Superior temporal gyrus (tissue), 1 donor: ENCODE results near the gene SCAMP3.
"Not testable (repeated sequence)": the region's sequence is repeated elsewhere in the genome, so short reads cannot be mapped to it uniquely, and the experiment has no call there.

Experiments used
- DNase-seq: peaks from one replicate; pipeline ENCODE4 v3.0.0-alpha.2; 2016; ENCODE audit errors: extremely low spot score

Gene SCAMP3

GRCh38 chr1:155254714-155255242, 7.4 kb downstream of the SCAMP3 start:
- no peak for DNase-seq

DNA sequence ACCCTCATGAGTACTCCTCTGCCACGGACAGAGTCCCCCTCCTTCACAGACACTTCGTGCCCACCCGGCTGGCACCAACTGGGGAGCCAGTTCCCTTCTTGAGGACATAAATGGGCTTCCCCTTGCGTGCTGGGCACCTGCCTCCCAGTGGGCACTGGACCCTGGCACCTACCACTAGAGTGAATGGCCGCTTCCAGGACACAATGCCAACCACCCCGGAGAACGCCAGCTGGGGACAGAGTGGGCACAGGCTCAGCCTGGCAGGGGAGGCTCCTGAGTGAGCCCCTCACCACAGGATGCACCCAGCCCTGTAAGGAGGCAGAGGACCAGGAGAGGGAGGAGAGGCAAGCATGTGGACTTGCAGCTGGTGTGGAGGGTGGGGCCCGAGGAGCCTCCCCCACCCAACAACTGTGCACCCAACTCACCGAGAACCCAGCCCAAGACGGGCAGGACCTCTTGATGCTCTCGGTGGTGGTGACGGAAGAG, 7.9 kb downstream of the SCAMP3 start:
- no peak for DNase-seq

DNA sequence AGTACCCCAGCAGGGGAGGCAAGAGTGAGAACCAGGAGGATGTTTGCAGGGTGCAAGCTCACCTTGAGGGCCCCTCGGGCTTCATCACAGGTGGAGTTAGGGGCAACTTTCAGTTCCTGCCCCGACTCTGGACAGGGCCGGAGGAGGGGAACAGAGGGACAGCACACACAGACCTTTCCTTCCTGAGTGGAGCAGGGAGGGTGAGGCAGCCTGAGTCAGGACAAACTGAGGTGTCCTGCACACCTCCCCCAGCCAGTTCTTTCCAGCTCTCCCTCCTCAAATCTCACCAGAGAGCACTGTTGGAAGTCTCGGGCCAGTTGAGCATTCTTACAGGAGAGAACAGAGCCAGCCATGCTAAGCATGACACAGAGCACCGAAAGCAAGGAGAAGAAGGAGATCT, 8.4 kb downstream of the SCAMP3 start:
- DNase-seq: no peak

DNA sequence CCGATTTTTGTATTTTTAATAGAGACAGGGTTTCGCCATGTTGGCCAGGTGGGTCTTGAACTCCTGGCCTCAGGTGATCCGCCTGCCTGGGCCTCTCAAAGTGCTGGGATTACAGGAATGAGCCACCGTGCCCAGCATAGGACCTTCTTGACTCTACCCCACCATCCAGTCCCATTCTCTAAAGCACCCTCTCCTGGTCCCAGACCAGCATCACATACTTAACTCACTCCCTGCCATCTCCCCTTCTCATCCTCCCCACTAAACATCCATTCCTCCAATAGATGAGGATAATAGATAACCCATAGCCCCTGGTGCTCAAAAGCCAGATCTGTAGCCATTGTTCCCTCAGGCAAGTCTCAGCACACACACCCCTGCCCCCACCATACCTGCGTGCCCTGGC, 9.0 kb downstream of the SCAMP3 start:
- no peak for DNase-seq

DNA sequence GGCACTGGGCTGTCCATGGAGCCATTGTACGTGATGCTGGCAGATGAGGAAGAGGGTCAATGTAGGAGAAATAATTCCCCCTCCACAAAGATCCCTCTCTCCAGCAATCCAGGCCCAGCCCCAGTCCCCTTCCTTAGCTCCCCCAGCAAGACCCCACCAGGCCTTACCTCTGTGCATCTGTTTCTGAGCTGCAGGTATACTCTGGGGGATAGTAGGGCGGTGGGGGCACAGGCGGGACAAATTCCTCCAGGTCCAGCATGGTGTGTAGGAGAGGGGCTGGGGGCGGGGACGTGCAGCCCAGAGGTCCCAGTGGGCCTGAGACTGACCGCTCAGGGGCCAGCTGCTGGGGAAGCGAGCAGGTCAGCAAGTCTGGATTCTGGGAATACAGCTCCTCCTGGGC, 10.6 kb downstream of the SCAMP3 start:
- no peak for DNase-seq

- DNase-seq: peak; percentile 96
Observed at GRCh38 chr1:155250633-155251449, 11.3 kb downstream of the SCAMP3 start.

DNA sequence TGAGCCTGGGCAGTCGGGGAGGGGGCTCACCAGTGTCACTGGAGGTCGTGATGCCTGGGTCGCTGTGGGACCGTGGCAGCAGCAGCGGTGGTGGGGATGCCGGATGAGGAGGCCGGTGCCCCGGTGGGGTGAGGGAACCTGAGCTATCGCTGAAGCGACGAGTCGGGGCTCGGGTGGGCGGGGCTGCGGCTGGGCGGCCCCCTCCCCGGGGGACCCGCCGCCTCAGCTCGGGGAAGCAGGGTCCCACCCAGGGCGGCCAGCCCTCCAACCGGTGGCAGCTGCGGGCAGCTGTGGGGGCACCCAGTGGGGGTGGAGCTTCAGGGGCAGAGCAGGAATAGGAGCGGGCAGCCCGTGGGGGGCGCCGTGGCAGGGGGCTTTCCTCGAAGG, 11.9 kb downstream of the SCAMP3 start:
- DNase-seq: no peak

DNA sequence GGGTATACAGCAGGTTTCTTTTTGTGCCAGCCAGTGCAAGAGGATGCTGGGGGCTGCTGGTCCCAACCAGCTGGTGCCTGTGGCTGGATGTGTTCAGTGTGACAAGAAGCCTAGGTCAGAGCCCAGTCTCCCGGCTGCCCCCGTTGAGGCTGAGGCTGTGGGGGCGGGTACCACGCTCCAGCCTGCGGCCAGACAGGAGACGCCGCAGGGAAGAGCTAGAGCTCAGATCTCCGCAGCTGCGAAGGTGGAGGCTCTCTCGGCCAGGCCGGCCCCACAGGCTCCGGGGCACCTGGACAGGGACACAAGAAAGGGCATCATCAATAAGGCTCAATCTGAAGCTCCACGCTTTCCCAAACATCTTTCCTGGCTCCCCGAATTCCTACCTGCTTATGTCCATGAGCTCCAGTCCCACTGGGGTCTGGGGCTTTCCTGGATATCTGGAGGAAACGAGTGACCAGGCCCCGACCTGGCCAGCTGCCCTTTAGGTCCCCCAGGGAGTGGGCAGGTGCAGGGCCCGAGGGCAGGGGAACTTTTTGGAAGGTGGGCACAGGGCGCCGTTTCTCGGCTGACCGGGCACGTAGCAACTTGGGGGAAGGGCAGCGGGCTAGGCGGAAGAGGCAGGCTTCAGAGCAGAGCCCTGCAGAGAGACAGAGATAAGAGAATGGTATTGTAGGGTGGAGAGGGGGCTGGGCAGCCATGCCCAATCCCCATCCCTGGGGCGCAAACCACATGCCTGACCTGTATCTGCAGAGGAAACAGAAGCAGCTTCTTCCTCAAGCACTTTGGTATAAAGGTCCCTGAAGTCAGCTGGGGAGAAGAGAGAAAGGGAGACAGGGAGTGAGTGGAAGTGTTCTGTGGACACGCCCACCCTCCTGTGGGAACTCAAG, 14.2 kb downstream of the SCAMP3 start:
- no peak for DNase-seq

DNA sequence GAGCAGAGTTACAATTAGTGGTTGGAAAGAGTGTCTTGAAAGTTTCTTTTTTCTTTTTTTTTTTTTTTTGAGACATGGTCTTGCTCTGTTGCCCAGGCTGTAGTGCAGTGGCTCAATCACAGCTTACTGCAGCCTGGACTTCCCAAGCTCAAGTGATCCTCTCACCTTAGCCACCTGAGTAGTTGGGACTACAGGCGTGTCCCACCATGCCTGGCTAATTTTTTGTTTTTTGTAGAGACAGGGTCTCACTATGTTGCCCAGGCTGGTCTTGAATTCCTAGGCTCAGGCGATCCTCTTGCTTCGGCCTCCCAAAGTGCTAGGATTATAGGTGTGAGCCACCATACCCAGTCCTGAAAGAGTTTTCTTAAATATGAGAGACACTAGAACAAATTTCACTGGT, 15.4 kb downstream of the SCAMP3 start:
- not testable (repeated sequence) for DNase-seq

DNA sequence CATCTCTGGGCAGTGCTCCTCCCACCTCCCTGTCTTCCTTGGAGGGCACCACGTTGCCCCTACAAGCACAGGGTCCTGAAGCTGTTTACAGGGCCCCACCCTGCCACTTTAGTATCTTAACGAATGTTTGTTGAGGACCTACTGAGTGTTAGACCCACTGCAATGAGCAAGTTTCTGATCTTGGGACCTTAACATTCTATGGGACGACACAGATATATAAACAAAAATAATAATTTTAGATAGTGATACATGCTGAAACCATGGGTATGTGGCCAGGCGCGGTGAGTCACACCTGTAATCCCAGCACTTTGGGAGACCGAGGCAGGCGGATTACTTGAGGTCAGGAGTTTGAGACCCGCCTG, 17.0 kb downstream of the SCAMP3 start:
- no peak for DNase-seq

DNA sequence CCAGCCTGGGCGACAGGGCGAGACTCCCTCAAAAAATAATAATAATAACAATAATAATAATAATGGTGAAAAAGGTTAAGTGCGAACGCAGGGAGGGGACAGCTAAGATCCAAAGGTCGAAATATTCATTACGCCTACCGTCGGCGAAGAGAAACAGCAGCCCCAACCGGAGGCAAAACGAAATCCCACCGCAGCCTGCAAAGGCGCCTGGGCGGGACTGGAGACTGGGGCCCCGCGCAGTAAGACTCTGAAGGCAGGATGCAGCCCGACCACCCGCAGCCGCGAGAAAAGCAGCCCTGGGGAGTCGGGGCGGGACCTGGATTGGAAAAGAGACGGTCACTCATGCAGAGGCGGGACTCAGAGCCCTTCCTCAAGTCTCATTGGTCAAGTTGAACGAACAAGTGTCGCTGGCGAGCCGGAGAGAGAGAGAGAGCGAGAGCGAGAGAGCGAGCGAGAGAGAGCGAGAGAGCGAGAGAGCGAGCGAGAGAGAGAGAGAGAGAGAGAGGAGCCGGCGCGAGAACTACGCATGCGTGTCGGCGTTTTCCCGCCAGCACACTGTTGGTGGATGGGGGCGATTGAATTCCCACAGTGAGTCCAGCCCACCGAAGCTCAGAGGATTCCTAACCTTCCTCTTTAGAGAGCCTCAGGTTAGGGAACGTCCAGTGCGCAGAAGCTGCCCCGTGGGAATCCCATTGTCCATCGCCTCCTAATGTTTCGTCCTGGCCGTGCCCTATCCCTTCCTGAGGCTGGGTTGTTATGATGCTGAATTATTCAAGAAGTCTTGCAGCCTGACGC, 17.6 kb downstream of the SCAMP3 start:
- DNase-seq: peak; percentile 99

DNA sequence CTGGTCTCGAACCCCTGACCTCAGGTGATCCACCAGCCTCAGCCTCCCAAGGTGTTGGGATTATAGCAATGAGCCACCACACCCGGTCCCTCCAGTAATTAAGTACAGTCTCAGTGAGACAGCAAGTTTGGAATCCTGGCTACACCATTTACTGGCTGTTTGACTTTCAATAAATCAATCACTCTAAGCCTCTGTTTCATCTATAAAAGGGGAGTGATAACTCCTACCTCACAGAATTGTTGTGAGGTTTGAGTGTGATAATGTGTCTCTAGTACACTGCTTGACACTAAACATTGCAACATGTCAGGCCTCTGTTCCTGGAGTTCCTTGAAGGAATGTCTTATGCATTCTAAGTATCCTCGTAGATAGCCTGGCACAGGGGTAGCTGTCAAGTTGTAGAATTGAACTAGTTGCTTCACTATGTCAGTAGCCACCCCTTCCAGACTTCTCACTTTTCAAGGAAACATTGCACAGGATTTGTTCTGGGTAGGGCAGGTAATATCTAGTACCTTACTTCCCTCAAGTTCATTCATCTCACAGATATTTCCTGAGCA, 19.3 kb downstream of the SCAMP3 start:
- peak; percentile 38 for DNase-seq

DNA sequence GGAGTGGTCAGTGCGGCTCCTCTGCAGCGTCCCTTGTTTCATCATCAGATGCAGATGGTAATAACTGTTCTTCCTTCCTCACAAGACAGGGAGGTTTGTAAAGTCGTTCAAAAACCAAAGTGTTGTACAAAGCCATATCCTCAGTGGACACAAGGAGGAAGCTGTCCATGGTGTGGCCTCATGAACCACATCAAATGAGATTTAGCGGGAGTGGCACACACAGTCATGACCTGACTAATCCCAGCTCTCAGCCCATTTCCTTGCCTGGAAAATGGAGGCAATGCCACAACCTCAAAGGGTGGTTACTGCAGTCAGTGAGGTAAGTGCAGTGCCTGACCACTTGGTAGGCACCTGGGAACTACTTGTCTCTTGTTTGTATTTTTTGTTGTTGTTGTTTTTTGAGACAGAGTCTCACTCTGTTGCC, 20.3 kb downstream of the SCAMP3 start:
- no peak for DNase-seq

- peak; percentile 98 for DNase-seq
Observed at GRCh38 chr1:155241069-155241679, 21.0 kb downstream of the SCAMP3 start.

DNA sequence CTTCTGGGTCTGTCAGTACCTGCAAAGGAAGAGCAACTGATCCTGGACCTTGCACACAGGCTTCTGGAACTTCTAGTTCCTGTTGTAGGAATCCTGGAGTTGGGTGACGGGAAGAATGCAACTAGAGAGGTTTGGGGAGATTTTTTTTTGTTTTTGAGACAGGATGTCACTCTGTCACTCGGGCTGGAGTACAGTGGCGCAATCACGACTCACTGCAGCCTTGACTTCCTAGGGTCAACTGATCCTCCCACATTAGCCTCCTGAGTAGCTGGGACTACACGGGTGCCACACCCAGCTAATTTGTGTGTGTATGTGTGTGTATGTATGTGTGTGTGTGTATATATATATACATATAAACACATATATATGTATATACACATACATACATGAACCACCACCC, 25.7 kb downstream of the SCAMP3 start:
- no peak for DNase-seq

DNA sequence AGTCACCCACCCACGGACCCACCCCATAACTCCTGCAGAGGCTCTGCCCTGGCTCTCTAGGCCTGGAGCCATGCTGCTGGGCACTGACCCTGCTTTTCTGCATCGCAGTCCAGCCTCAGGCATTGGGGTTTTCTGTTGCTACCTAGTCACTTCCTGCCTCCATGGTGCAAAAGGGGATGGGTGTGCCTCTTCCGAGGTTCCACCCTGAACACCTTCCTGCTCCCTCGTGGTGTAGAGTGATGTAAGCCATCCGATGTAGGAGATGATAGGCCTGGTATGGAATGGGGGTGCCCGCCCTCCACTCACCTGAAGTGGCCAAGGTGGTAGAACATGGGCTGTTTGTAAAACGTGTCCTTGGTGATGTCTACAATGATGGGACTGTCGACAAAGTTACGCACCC, 26.8 kb downstream of the SCAMP3 start:
- DNase-seq: not testable (repeated sequence)

- DNase-seq: not testable (repeated sequence)
Observed at GRCh38 chr1:155233502-155233901, 28.7 kb downstream of the SCAMP3 start.

DNA sequence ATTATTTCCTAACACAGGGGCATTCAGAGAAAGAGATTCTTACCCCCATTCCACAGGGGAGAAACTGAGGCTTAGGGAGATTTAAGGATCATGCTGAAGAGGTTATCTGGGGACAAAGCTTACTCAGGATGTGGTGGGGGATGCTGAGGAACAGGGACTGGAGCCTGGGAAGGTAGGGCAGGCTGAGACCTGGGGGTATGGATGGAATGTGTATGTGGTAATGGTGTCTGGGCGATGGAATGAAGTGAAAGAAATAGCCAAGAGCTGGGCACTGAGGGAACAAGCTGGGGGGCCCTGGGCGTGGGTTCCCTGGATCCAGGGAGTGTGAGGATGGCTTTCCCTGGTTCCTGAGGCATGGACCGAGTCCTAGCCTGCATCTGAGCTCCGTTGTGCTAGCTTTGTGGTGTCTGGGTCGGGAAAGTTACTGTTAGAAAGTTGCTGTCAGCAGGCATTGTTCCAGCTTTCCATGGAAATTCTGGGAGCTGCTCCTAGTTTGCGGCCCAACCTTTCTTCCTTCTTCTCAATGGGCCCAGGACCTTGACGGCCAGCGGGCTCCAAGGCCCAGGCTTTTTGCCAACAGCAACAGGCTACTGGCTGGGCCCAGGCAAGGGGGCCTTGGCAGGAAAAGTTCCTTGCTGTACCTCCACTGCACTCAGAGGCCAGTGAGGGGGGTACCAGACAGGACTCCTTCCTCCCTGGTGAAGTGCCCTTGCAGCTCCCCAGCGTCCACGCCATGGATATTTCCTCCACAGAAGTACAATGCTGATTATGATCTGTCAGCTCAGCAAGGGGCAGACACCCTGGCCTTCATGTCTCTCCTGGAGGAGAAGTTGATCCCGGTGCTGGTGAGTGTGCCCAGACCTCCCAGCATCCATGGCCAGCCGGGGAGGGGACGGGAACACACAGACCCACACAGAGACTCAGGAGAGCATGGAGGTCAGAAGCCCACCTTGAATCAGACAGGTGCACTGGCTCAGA, 29.9 kb downstream of the SCAMP3 start:
- DNase-seq: not testable (repeated sequence)

DNA sequence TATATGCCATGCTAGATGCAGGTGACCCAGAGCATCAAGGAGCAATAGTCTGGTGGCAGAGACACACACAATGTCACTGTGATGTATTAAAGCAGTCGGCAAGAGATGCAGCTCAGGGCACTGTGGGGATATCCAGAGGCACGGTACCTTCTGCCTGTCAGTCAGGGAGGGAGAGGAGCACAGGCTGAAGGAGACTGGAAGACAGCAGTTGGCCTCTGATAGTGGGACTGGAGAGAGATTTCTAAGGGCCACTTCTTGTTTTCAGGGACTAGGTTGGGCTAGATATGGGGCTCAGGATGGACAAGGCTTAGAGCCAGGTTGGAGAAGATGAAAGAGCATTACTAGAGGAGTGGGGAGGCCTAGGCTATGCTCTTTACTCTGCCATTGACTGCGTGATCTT, 30.9 kb downstream of the SCAMP3 start:
- DNase-seq: not testable (repeated sequence)

- no peak for DNase-seq
Observed at GRCh38 chr1:155228096-155228427, 34.1 kb downstream of the SCAMP3 start.
